Activated T-helper 9 cell treated with anti-CD3 and anti-CD28 coated beads, Interleukin-2, amount 50 U/mL, for 16 hours (primary cell): ENCODE measurements around the gene TIA1.
A peak's percentile ranks its signal among the peaks of the same experiment; 100 is the strongest.
"Not testable (repeated sequence)": the region's sequence is repeated elsewhere in the genome, so short reads cannot be mapped to it uniquely, and the experiment has no call there.

Experiments
- DNase-seq: peaks from one replicate; pipeline ENCODE4 v3.0.0-alpha.2; 2020; ENCODE audit warnings: low read depth

TIA1 gene

GRCh38 chr2:70248181-70248847, at the start of gene TIA1:
TSS of gene TIA1 (minus strand) at chr2:70248628. CDS start at chr2:70248430, 198 bp downstream.
- peak; percentile 98 for DNase-seq

GRCh38 chr2:70297828-70298227, 49.4 kb upstream of the TIA1 start:
- not testable (repeated sequence) for DNase-seq

GRCh38 chr2:70283500-70284191, 35.2 kb upstream of the TIA1 start:
- DNase-seq, result no peak

GRCh38 chr2:70282439-70282838, 34.0 kb upstream of the TIA1 start:
- no peak for DNase-seq

- DNase-seq, result no peak
Observed at GRCh38 chr2:70280242-70280798, 31.9 kb upstream of the TIA1 start.

- no peak for DNase-seq
Observed at GRCh38 chr2:70270323-70270722, 21.9 kb upstream of the TIA1 start.

- DNase-seq, result not testable (repeated sequence)
Observed at GRCh38 chr2:70269422-70270302, 21.2 kb upstream of the TIA1 start.

GRCh38 chr2:70266925-70267324, 18.5 kb upstream of the TIA1 start:
- DNase-seq, result not testable (repeated sequence)

GRCh38 chr2:70261501-70261900, 13.1 kb upstream of the TIA1 start:
- no peak for DNase-seq

GRCh38 chr2:70258532-70258875, 10.1 kb upstream of the TIA1 start:
- DNase-seq, result no peak

- no peak for DNase-seq
Observed at GRCh38 chr2:70255637-70256314, 7.3 kb upstream of the TIA1 start.

- no peak for DNase-seq
Observed at GRCh38 chr2:70250434-70250833, 2.0 kb upstream of the TIA1 start.

GRCh38 chr2:70247364-70248180, 856 bp downstream of the TIA1 start:
- DNase-seq, result no peak

GRCh38 chr2:70243806-70244584, 4.4 kb downstream of the TIA1 start:
- DNase-seq, result no peak

- no peak for DNase-seq
Observed at GRCh38 chr2:70242552-70242951, 5.9 kb downstream of the TIA1 start.

GRCh38 chr2:70241340-70241739, 7.1 kb downstream of the TIA1 start:
- no peak for DNase-seq

GRCh38 chr2:70240599-70240998, 7.8 kb downstream of the TIA1 start:
- no peak for DNase-seq

GRCh38 chr2:70233926-70234325, 14.5 kb downstream of the TIA1 start:
- DNase-seq, result no peak

GRCh38 chr2:70226781-70227180, 21.6 kb downstream of the TIA1 start:
- no peak for DNase-seq

GRCh38 chr2:70223305-70223704, 25.1 kb downstream of the TIA1 start:
- DNase-seq, result not testable (repeated sequence)
